Fibroblast of the aortic adventitia (primary cell): ENCODE data around the gene WDR33. TPM values are rescaled to one million over a fixed set of nuclear protein-coding genes. Genes with fewer than 3 reads are reported as not detected.
A peak's percentile ranks its signal among the peaks of the same experiment; 100 is the strongest.
"Not testable (repeated sequence)": the region's sequence is repeated elsewhere in the genome, so short reads cannot be mapped to it uniquely, and the experiment has no call there.

Experiments used
- DNase-seq: peaks from one replicate; pipeline ENCODE4 v3.0.0-alpha.2; 2010; ENCODE audit warnings: low read depth
- H3K4me3 ChIP-seq: 2 replicates; pipeline ENCODE4 v1.5.1; 2011; ENCODE audit warnings: low read depth, mild to moderate bottlenecking, control low read depth, low read length, moderate library complexity
- CTCF ChIP-seq: IDR thresholded peaks from 2 replicates; pipeline ENCODE4 v1.5.1; 2011; ENCODE audit warnings: mild to moderate bottlenecking, low read length, control low read depth, inconsistent platforms; ENCODE audit not compliant: insufficient read depth
- total RNA-seq: library from RNA; depleted of rRNA; stranded (reverse); fragments of >200 nt; gene quantifications from 2 replicates; pipeline ENCODE4 v1.2.3, GENCODE V29; 2012; ENCODE audit warnings: low replicate concordance

Gene WDR33
- total RNA-seq, 1 donor = 34.4 TPM

- TF ChIP-seq CTCF = no peak
- no peak for DNase-seq
- H3K4me3 ChIP-seq = no peak overlapping the region
These were observed 34.7 kb downstream of the WDR33 start for GRCh38 chr2:127776122-127776780.

- no peak for TF ChIP-seq CTCF
- no peak overlapping the region for H3K4me3 ChIP-seq
- peak; percentile 81 for DNase-seq
These were observed 39.2 kb downstream of the WDR33 start for GRCh38 chr2:127771756-127772155.

- H3K4me3 ChIP-seq = no peak overlapping the region
- no peak for TF ChIP-seq CTCF
These were observed 39.8 kb downstream of the WDR33 start for GRCh38 chr2:127770973-127771735.

GRCh38 chr2:127770534-127770933 is 40.4 kb downstream of the WDR33 start:
- not testable (repeated sequence) for DNase-seq, H3K4me3 ChIP-seq

More at GRCh38 chr2:127770973-127771735, 39.8 kb downstream of the WDR33 start:
- peak; percentile 93 for DNase-seq

GRCh38 chr2:127769587-127769986 is 41.4 kb downstream of the WDR33 start:
- H3K4me3 ChIP-seq = no peak overlapping the region
- DNase-seq = no peak
- no peak for TF ChIP-seq CTCF

GRCh38 chr2:127768775-127769479 is 42.0 kb downstream of the WDR33 start:
- no peak overlapping the region for H3K4me3 ChIP-seq
- DNase-seq = no peak
- TF ChIP-seq CTCF = no peak

- no peak overlapping the region for H3K4me3 ChIP-seq
- no peak for TF ChIP-seq CTCF
- DNase-seq = peak; percentile 47
These were observed 47.2 kb downstream of the WDR33 start for GRCh38 chr2:127763776-127764175.
